ENCODE data around the gene TRIM43B. TPM values are rescaled to one million over a fixed set of nuclear protein-coding genes. Genes with fewer than 3 reads are reported as not detected.
"Not testable (repeated sequence)": the region's sequence is repeated elsewhere in the genome, so short reads cannot be mapped to it uniquely, and the experiment has no call there.

Gene TRIM43B
- total RNA-seq, 4 donors from 2014 or later: not detected

- ATAC-seq (ENCODE audit: low FRiP score) (no peak), DNase-seq (ENCODE audit: low spot score) (no peak)
- TF ChIP-seq CTCF (IDR thresholded peaks at IDR 0.05): no peak
Measured at GRCh38 chr2:95509408-95509807, 24.9 kb upstream of the TRIM43B start.

GRCh38 chr2:95505222-95505621 is 20.7 kb upstream of the TRIM43B start:
- TF ChIP-seq CTCF (IDR thresholded peaks at IDR 0.05): no peak
- no peak for DNase-seq (ENCODE audit: low spot score)
- no peak for ATAC-seq (ENCODE audit: low FRiP score)

- ATAC-seq (ENCODE audit: low FRiP score) (no peak), DNase-seq (ENCODE audit: low spot score) (no peak)
- no peak for TF ChIP-seq CTCF (IDR thresholded peaks at IDR 0.05)
Measured at GRCh38 chr2:95500854-95501253, 16.3 kb upstream of the TRIM43B start.

- ATAC-seq (ENCODE audit: low FRiP score); DNase-seq (ENCODE audit: low spot score): not testable (repeated sequence)
Measured at GRCh38 chr2:95492076-95492475, 7.5 kb upstream of the TRIM43B start.

GRCh38 chr2:95475025-95475424 is 9.5 kb downstream of the TRIM43B start:
- DNase-seq (ENCODE audit: low spot score); ATAC-seq (ENCODE audit: low FRiP score): not testable (repeated sequence)

GRCh38 chr2:95467984-95468383 is 16.6 kb downstream of the TRIM43B start:
- not testable (repeated sequence) for DNase-seq (ENCODE audit: low spot score); ATAC-seq (ENCODE audit: low FRiP score)

GRCh38 chr2:95466572-95466971 is 18.0 kb downstream of the TRIM43B start:
- not testable (repeated sequence) for DNase-seq (ENCODE audit: low spot score); ATAC-seq (ENCODE audit: low FRiP score)

GRCh38 chr2:95463292-95463691 is 21.3 kb downstream of the TRIM43B start:
- not testable (repeated sequence) for ATAC-seq (ENCODE audit: low FRiP score); DNase-seq (ENCODE audit: low spot score)

GRCh38 chr2:95445317-95445716 is 39.2 kb downstream of the TRIM43B start:
- not testable (repeated sequence) for DNase-seq (ENCODE audit: low spot score); ATAC-seq (ENCODE audit: low FRiP score)

- not testable (repeated sequence) for DNase-seq (ENCODE audit: low spot score); ATAC-seq (ENCODE audit: low FRiP score)
Measured at GRCh38 chr2:95442474-95443099, 42.0 kb downstream of the TRIM43B start.

GRCh38 chr2:95435872-95436209 is 48.7 kb downstream of the TRIM43B start:
- DNase-seq (ENCODE audit: low spot score): not testable (repeated sequence)
- peak; percentile 79 for ATAC-seq (ENCODE audit: low FRiP score)

- DNase-seq (ENCODE audit: low spot score): not testable (repeated sequence)
- ATAC-seq (ENCODE audit: low FRiP score): peak; percentile 50
Measured at GRCh38 chr2:95435162-95435871, 49.2 kb downstream of the TRIM43B start.

- ATAC-seq (ENCODE audit: low FRiP score): peak; percentile 97
- not testable (repeated sequence) for DNase-seq (ENCODE audit: low spot score)
Measured at GRCh38 chr2:95434507-95435076, 50.0 kb downstream of the TRIM43B start.

- not testable (repeated sequence) for DNase-seq (ENCODE audit: low spot score); ATAC-seq (ENCODE audit: low FRiP score)
Measured at GRCh38 chr2:95433973-95434372, 50.6 kb downstream of the TRIM43B start.

- not testable (repeated sequence) for DNase-seq (ENCODE audit: low spot score); ATAC-seq (ENCODE audit: low FRiP score)
Measured at GRCh38 chr2:95433373-95433772, 51.2 kb downstream of the TRIM43B start.
